OCI-LY7 (cell line): ENCODE results near the gene CR1L.

Source experiments
- EZH2phosphoT487 ChIP-seq: fragments of 200-600 bp; sonication (generic); IDR thresholded peaks from 2 replicates; pipeline ENCODE4 v1.6.1; 2018; ENCODE audit warnings: low read depth, borderline replicate concordance, mild to moderate bottlenecking, mixed run types, antibody characterized with exemption, low read length, moderate library complexity, mixed read lengths
- TF ChIP-seq, protein P1 (sequence below): fragments of 200-600 bp; sonication (generic); conservative IDR thresholded peaks from 2 replicates; pipeline ENCODE4 v1.5.1; 2014; ENCODE audit warnings: mild to moderate bottlenecking, antibody characterized with exemption, low read length, moderate library complexity, mixed read lengths

DNA sequence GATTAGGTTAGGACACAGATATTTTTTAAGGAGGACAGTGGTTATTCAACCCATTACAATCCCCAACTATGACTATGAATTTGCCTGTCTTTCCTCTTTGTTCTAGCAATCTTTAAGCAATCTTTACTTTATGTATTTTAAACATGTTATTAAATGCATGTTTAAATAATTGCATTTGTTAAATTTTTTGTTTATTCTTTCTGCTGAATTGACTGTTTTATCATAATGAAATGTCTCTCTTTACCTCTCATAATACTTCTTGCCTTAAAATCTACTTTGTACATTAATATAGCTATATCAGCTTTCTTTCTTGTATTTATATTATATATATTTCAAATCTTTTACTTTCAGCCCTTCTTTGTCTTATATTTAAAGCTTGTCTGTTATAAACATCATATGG, 46.1 kb downstream of the CR1L start:
- TF ChIP-seq, protein P1, sequence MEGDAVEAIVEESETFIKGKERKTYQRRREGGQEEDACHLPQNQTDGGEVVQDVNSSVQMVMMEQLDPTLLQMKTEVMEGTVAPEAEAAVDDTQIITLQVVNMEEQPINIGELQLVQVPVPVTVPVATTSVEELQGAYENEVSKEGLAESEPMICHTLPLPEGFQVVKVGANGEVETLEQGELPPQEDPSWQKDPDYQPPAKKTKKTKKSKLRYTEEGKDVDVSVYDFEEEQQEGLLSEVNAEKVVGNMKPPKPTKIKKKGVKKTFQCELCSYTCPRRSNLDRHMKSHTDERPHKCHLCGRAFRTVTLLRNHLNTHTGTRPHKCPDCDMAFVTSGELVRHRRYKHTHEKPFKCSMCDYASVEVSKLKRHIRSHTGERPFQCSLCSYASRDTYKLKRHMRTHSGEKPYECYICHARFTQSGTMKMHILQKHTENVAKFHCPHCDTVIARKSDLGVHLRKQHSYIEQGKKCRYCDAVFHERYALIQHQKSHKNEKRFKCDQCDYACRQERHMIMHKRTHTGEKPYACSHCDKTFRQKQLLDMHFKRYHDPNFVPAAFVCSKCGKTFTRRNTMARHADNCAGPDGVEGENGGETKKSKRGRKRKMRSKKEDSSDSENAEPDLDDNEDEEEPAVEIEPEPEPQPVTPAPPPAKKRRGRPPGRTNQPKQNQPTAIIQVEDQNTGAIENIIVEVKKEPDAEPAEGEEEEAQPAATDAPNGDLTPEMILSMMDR = no peak
- TF ChIP-seq EZH2phosphoT487 = no peak
